B cell (primary cell): ENCODE measurements around the gene MYEF2. TPM values are rescaled to one million over a fixed set of nuclear protein-coding genes. Genes with fewer than 3 reads are reported as not detected.

Experiments
- ATAC-seq: fragments of 200-7000 bp; cut with Tn5 transposase; one replicate; pipeline ENCODE4 v1.10.0; 2021; ENCODE audit warnings: low read depth, mild to moderate bottlenecking, moderate number of reproducible peaks, moderate library complexity
- CTCF ChIA-PET: fragments of 350-600 bp; sonication (Branson Sonifier 250); formaldehyde crosslinking; loops from one replicate; lab custom pipeline; 2021; ENCODE audit warnings: antibody characterized with exemption, inconsistent platforms; lab: Charles Lee
- POLR2A ChIA-PET: fragments of 350-600 bp; sonication (Branson Sonifier 250); formaldehyde crosslinking; loops from one replicate; lab custom pipeline; 2021; ENCODE audit warnings: antibody characterized with exemption; lab: Charles Lee
- DNase-seq: peaks from one replicate; pipeline ENCODE4 v3.0.0; 2013
- H2AFZ ChIP-seq: 2 replicates; pipeline ENCODE4 v1.6.1; 2012; ENCODE audit warnings: mild to moderate bottlenecking, low read depth, low read length; ENCODE audit not compliant: insufficient read depth, poor library complexity, severe bottlenecking
- H3K27ac ChIP-seq, 2 donors: 1 replicate in 1 of 2; 2 replicates in 1 of 2; pipeline ENCODE4 v1.5.1; 2012 to 2013; ENCODE audit warnings: low read length in 2 of 2, mild to moderate bottlenecking in 2 of 2, moderate library complexity in 1 of 2
- H3K27me3 ChIP-seq, 4 experiments: fragments of 200-600 bp in 1 of 4; sonication (generic) in 1 of 4; replicated peaks in 1 of 4; 1 replicate in 2 of 4; 2 replicates in 2 of 4; pipeline versions ENCODE4 v1.6.1 to v1.7.0; 2013 to 2016; ENCODE audit warnings: low read length in 3 of 4, mild to moderate bottlenecking in 2 of 4, mixed read lengths in 1 of 4, moderate library complexity in 1 of 4; ENCODE audit not compliant: insufficient read depth in 4 of 4, control insufficient read depth in 3 of 4; ENCODE audit errors: control extremely low read depth in 1 of 4
- H3K36me3 ChIP-seq, 2 experiments: replicated peaks in 1 of 2; 1 replicate in 1 of 2; 2 replicates in 1 of 2; pipeline versions ENCODE4 v1.6.1 to v1.7.1; 2013; ENCODE audit warnings: low read length in 1 of 2; ENCODE audit not compliant: insufficient read depth in 2 of 2, control insufficient read depth in 1 of 2; ENCODE audit errors: control extremely low read depth in 1 of 2, extremely low read depth in 1 of 2
- H3K4me1 ChIP-seq, 2 donors: fragments of 200-600 bp in 1 of 2; sonication (generic) in 1 of 2; 1 replicate in 1 of 2; 2 replicates in 1 of 2; pipeline versions ENCODE4 v1.5.1 to v1.6.1; 2013 to 2017; ENCODE audit warnings: low read length in 2 of 2; ENCODE audit not compliant: control insufficient read depth in 2 of 2, insufficient read depth in 2 of 2
- H3K4me2 ChIP-seq: replicated peaks from 2 replicates; pipeline ENCODE3; 2012; ENCODE audit warnings: mild to moderate bottlenecking, low read depth, low read length; ENCODE audit not compliant: poor library complexity, severe bottlenecking
- H3K4me3 ChIP-seq, 5 experiments: fragments of 200-600 bp in 1 of 5; sonication (generic) in 1 of 5; 1 replicate in 3 of 5; 2 replicates in 2 of 5; pipeline versions ENCODE4 v1.5.1 to v1.7.0; 2011 to 2016; ENCODE audit warnings: low read length in 4 of 5, mild to moderate bottlenecking in 4 of 5, low read depth in 2 of 5, control low read depth in 1 of 5, moderate library complexity in 1 of 5; ENCODE audit not compliant: insufficient read depth in 1 of 5; ENCODE audit errors: control extremely low read depth in 1 of 5, extremely low read depth in 1 of 5
- H3K79me2 ChIP-seq: fragments of 200-600 bp; sonication (generic); one replicate; pipeline ENCODE4 v1.6.0; 2016; ENCODE audit warnings: low read length; ENCODE audit not compliant: control insufficient read depth, insufficient read depth
- H3K9ac ChIP-seq: fragments of 200-600 bp; sonication (generic); 2 replicates; pipeline ENCODE4 v1.6.1; 2017; ENCODE audit warnings: mild to moderate bottlenecking, low read length, moderate library complexity
- H3K9me3 ChIP-seq, 3 donors: one replicate each; pipeline versions ENCODE4 v1.6.1 to v1.7.1; 2013; ENCODE audit warnings: low read length in 2 of 3; ENCODE audit not compliant: control insufficient read depth in 2 of 3, insufficient read depth in 1 of 3; ENCODE audit errors: control extremely low read depth in 1 of 3
- H4K20me1 ChIP-seq: 2 replicates; pipeline ENCODE4 v1.6.0; 2012; ENCODE audit warnings: mild to moderate bottlenecking, low read length; ENCODE audit not compliant: insufficient read depth, control insufficient read depth, poor library complexity, severe bottlenecking
- H3K27ac Mint-ChIP-seq: one replicate; pipeline ENCODE4 v1.8.0; 2021; ENCODE audit warnings: mixed read lengths
- H3K27me3 Mint-ChIP-seq: one replicate; pipeline ENCODE4 v1.8.0; 2021; ENCODE audit warnings: mixed read lengths
- H3K4me1 Mint-ChIP-seq: one replicate; pipeline ENCODE4 v1.8.0; 2021; ENCODE audit warnings: mixed read lengths
- H3K4me3 Mint-ChIP-seq: one replicate; pipeline ENCODE4 v1.8.0; 2021; ENCODE audit warnings: mixed read lengths
- H3K9me3 Mint-ChIP-seq: one replicate; pipeline ENCODE4 v1.8.0; 2022; ENCODE audit warnings: mixed read lengths; ENCODE audit not compliant: insufficient read depth
- EZH2 ChIP-seq: IDR thresholded peaks from 2 replicates; pipeline ENCODE4 v1.6.1; 2012; ENCODE audit warnings: borderline replicate concordance, low read depth, mild to moderate bottlenecking, moderate library complexity, low read length; ENCODE audit not compliant: insufficient read depth, poor library complexity, severe bottlenecking
- WGBS: methylation state at CpG from one replicate; pipeline ENCODE4 v1.1.5; 2013; ENCODE audit warnings: missing lambda C conversion rate; ENCODE audit not compliant: insufficient coverage; 5-methylcytosine and 5-hydroxymethylcytosine counted together
- intact Hi-C: fragments of 100-400 bp; cut with micrococcal nuclease; formaldehyde crosslinking; loops from one replicate; pipeline ENCODE4 v1.10.0; 2022
- polyA plus RNA-seq: library from polyadenylated mRNA; depleted of rRNA; stranded (reverse); fragments of >200 nt; gene quantifications from 2 replicates; pipeline ENCODE4 v1.2.3, GENCODE V29; 2012
- total RNA-seq, 2 donors: library from RNA; stranded (reverse); fragments of 120-200 nt in 1 of 2; gene quantifications; 1 replicate in 1 of 2; 2 replicates in 1 of 2; pipeline versions ENCODE4 v1.2.3 to v1.2.4, GENCODE V29; 2013 to 2022
- TF ChIP-seq, protein P1 (sequence below): fragments of 200-600 bp; IDR thresholded peaks from one replicate; pipeline ENCODE4 v1.8.0; 2022; ENCODE audit warnings: antibody characterized with exemption, mild to moderate bottlenecking

MYEF2 gene
- total and polyA plus RNA-seq, 2 donors (not counting 1 experiment from before 2014, with no cell fraction given): 3.9 to 34.3 TPM

DNA sequence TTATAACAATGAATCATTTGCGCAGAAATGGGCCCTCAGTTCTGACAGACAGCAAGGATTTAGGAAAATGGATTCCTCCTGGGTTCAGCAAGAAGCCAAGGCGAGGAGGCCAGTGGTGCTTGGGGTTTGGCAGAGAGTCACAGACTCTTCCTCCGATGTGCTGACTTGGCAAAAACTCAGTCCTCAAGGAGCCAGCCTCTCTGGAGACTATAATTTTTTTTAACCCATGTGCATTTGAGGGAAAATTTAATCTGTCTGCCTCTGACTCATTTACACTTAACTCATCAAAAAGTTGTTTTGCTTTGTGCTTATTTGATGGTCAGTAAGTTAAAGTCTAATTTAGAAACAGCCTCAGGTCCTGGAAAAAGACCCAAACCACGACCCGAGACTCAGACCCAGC is 91.5 kb downstream of the MYEF2 start:
- DNase-seq: no peak
- no peak overlapping the region for H3K4me3 ChIP-seq
- H3K27me3 ChIP-seq: no peaks in the 10 kb centered on the region
- no peaks in the 10 kb centered on the region for H3K79me2 ChIP-seq
- ATAC-seq: no peak
- Mint-ChIP-seq H3K4me1 (no peaks in the 10 kb centered on the region), H3K27me3 (peaks cover 12% of the 10 kb centered on the region), H3K4me3 (no peak overlapping the region), H3K9me3 (no peaks in the 10 kb centered on the region), H3K27ac (no peak overlapping the region)
- no peaks in the 10 kb centered on the region for H3K4me1 ChIP-seq
- no peak overlapping the region for H2AFZ ChIP-seq
- H4K20me1 ChIP-seq: no peaks in the 10 kb centered on the region
- ChIA-PET POLR2A (no interaction called here), CTCF (no interaction called here)
- no peaks in the 10 kb centered on the region for H3K36me3 ChIP-seq
- TF ChIP-seq, protein P1, sequence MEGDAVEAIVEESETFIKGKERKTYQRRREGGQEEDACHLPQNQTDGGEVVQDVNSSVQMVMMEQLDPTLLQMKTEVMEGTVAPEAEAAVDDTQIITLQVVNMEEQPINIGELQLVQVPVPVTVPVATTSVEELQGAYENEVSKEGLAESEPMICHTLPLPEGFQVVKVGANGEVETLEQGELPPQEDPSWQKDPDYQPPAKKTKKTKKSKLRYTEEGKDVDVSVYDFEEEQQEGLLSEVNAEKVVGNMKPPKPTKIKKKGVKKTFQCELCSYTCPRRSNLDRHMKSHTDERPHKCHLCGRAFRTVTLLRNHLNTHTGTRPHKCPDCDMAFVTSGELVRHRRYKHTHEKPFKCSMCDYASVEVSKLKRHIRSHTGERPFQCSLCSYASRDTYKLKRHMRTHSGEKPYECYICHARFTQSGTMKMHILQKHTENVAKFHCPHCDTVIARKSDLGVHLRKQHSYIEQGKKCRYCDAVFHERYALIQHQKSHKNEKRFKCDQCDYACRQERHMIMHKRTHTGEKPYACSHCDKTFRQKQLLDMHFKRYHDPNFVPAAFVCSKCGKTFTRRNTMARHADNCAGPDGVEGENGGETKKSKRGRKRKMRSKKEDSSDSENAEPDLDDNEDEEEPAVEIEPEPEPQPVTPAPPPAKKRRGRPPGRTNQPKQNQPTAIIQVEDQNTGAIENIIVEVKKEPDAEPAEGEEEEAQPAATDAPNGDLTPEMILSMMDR: no peak
- no peak for TF ChIP-seq EZH2
- WGBS: 83% methylated on average over 3 of the region's 5 CpGs
- H3K27ac ChIP-seq: no peak overlapping the region
- no peak overlapping the region for H3K9ac ChIP-seq
- intact Hi-C loops: no loop called here
- no peaks in the 10 kb centered on the region for H3K9me3 ChIP-seq
- no peak overlapping the region for H3K4me2 ChIP-seq

DNA sequence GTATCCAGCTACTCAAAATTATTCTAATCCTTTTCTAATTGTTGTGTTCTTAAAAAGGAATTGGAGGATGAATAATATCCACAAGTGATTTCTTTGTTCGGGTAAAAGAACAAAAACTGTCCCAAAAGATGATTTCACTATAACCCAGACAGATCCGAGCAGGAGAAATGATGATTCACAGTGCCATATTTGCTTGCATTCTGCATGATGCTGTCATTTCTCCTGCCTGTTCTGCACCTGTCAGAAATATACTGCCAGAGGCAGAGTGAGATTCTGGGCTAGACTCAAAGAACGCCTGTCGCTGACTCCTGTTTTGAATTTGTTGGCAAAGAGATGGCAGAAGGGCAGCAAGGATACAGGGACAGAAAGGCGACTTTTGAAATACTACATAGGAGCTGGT is 92.0 kb downstream of the MYEF2 start:
- Histone ChIP-seq H3K27me3 (no peaks in the 10 kb centered on the region), H3K4me3 (no peak overlapping the region), H4K20me1 (no peaks in the 10 kb centered on the region), H2AFZ (no peak overlapping the region), H3K27ac (no peak overlapping the region), H3K9ac (no peak overlapping the region), H3K9me3 (no peaks in the 10 kb centered on the region), H3K4me2 (no peak overlapping the region), H3K79me2 (no peaks in the 10 kb centered on the region), H3K4me1 (no peaks in the 10 kb centered on the region), H3K36me3 (no peaks in the 10 kb centered on the region)
- H3K4me1 Mint-ChIP-seq: no peaks in the 10 kb centered on the region
- ChIA-PET CTCF (no interaction called here), POLR2A (no interaction called here)
- H3K4me3 Mint-ChIP-seq: no peak overlapping the region
- intact Hi-C loops: no loop called here
- no peak for ATAC-seq
- H3K9me3 Mint-ChIP-seq: no peaks in the 10 kb centered on the region
- no peak for DNase-seq
- H3K27ac Mint-ChIP-seq: no peak overlapping the region
- WGBS: 95% methylated on average over 5 of the region's 5 CpGs
- TF ChIP-seq, protein P1: no peak
- TF ChIP-seq EZH2: no peak
- H3K27me3 Mint-ChIP-seq: peaks cover 12% of the 10 kb centered on the region
